Activated CD8-positive, alpha-beta memory T cell treated with anti-CD3 and anti-CD28 coated beads for 4 hours (primary cell): ENCODE measurements around the gene SLC25A29.

Experiments
- DNase-seq, 2 donors: peaks; one replicate each; pipeline ENCODE4 v3.0.0-alpha.2; 2020; ENCODE audit warnings: low read depth in 2 of 2

The SLC25A29 gene

DNA sequence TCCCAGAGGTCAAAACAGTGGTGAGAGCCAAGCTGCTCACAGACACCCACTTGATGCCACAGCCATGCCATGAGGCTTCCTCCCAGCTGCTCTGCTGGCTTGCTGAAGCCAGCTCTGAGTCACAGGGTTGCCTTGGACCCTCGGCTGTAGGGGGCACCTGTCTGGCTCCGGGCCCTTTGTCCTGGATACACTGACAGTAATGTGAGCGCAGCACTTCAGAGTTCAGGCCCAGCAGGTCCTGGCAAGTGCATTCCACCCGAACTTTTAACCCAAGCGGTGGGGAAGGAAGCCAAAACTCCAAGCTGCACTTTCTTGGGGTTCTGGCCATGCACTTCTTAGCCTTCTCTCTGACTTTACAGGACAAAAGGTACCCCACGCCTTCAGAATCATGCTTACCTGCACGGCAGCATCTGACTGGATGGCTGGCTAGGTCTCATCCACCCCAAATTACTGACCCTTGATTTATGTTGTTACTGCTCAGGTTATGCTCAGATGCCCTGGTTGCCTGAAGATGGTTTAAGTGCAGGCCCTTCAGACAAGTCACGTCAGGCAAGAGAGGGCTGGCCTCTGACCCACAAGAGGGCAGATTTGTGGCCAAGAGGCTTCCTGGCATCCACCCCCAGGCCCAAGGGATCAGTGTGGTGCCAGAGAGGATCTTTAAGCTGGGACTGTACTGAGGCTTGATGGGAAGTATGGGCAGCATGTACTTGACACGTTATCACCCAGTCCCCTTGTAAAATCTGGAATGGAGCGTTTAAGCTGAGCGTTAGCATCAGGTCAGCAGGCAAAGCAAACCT is 24.8 kb downstream of the SLC25A29 start:
- no peak for DNase-seq

DNA sequence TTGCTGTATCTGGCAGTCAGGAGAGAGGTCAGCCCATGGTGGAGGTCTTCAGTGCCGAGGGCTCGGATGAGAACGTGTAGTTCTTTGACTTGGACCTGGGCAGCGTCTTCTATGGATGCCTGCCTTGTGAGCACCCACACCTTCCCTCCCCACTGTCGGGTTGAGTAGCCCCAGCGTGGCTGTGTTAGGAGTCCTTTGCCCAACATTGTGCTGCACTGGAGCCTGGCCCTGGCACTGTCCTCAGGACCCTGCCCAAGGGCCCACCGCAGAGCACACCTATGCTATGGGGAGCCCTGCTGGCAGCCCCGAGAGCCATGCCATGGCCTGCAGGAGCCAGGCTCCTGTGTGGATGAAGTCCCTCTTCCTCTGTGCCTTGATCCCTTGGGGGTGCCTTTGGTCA is 26.7 kb downstream of the SLC25A29 start:
- DNase-seq: no peak

DNA sequence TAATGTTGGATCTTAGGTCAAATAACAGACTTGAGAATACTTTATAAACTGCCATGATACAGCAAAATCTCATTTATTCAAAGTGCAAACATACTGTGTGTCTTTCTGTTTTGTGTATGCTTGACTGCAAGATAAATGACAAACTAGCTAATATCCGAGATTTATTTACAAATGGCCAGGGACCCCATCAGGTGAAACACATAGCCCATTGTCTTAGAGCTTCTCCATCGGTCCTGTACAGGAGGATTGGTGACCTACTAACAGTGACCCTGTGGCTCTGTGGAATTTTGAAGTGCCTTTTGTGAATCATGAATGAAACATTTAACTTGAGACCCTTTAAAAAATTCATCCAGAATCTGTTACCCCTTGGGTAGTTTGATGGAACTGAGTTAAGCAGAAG is 27.1 kb downstream of the SLC25A29 start:
- no peak for DNase-seq

DNA sequence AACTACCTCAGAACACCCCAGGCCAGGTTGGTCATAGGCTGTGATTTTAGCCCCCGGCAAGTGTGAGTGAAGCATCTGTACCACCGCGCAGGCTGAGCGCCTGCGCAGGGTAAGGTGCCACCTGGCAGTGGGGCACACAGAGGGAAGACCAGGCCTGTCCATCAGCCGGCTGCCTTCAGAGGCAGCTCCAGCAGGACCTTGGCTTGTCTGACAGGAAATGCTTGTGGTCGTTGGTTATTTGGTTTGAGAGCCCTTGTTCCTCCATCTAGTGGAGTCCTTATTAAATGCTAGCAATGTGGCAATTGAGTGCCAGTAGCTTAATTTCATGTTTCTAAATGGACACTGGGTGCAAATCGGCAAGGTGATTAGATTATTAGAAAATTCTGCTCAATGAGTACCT is 27.5 kb downstream of the SLC25A29 start:
- no peak for DNase-seq

DNA sequence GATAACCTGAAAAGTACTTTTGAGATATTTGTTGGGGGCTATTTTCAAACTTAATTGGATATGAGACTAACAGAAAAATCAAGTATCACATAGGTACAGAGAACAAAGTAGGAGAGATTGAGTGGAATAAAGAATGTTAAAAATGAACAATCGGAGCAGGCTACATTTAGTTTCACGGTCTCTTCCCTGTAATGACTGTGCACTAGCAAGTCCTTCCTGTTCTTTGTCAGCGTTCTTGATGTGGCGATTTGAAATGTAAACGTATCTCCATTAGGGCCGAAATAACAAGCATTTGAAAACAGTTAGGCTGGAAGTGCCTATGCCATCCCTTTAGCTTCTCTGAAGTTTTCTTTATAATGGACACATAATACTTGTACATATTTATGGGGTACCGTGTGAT is 31.0 kb downstream of the SLC25A29 start:
- DNase-seq: no peak

DNA sequence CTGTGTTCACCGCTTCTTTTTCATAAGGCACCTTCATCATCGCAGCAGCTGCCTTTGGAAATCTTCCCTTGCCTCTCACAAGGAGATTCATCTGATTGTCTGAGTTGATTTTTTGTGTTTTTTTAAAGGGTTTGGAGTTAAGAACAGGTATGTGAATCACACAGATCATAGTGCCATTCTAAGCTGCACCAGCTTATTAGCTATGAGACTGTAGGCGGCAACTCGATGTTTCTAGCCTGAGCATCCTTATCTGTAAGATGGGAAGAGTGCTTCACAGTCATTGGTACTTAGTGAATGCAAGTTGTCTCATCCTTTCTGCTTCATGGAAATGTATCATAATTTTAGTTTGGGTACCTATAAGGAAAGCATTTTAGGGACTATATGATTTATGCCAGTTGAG is 32.0 kb downstream of the SLC25A29 start:
- no peak for DNase-seq

DNA sequence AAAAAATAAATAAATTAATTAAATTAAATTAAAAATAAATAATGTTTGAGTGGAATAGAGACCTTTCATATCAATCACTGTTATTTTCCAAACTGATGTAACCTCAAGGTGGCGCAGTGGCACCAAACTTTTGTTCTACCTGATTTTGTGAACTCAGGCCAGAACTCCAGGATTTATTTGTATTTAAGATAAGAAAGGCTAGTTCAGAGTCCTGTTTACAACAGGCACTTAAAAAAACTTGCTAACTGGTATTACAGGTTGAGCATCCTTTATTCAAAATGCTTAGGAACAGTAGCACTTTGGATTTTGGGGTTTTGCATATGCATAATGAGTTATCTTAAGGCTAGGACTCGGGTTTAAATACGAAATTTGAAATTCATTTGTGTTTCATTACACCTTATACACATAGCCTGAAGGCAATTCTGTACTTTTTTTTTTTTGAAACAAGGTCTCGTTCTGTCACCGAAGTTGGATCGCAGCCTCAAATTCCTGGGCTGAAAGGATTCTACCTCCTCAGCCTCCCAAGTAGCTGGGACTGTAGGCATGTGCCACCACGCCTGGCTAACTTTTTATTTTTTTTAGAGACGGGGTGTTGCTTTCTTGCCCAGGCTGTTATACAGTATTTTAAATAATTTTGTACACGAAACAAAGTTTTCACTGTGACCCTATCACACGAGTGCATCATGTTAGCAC is 34.9 kb downstream of the SLC25A29 start:
- DNase-seq: no peak

DNA sequence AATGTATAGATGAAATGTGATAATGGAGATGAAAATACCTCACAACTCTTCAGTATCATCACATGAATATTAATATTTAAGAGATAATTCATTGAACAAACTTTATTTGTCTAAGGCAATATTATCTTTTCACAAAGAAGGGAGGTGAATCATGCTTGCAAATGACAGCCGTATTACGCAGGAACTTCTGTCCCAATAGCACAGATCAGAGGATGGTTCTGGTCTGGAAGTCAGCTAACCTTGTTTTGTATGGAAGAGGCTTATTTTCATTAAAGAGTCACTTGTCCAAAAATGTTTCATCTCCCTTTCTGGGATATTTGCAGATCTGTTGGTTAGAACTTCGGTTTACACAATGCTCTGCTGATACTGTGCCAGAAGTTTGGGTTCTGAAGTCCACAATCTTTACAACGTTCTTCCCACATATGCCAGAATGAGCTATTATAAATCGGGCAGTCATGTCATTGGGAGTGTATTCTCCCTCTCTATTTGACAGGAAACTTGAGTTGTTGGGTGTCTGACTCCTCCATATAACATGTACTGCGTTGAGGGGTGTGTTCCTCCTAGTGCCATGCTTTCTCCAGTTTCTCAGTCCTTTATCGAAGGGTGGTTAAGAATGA is 37.5 kb downstream of the SLC25A29 start:
- no peak for DNase-seq

DNA sequence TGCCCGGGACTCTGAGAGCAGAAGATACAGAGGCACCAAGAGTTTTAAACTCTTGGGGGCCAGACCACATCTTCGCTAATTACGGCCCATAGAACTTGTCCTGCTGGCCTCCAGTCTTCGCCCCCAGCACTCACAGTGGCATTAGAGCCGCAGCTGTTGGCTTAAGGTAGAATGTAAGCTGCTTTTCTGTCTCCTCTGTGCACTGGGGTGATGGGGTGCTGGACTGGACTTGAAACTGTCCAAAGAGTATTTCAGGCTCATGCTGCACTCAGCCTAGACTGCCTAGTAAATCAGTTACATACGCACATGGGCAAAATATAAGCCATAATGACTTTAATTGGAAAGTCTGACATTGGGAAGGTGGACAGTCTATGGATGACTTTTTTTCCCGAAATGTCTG is 38.3 kb downstream of the SLC25A29 start:
- no peak for DNase-seq

DNA sequence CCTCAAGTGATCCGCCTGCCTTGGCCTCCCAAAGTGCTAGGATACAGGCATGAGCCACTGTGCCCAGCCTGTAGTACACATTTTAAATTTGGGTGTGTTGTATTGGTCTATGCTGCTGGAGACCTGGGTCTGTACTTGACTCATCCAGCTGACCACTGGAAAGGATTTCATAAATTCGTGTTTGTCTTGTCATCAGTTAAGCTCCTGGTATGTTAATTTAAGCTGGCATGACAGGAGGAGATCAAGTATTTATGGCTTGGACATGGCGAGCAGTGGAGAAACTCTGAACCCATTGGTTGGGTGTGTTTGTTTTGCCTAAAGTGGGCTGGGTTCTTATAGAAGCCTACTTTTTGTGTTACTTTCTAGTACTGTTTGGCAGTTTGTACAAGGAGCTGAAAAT is 43.1 kb downstream of the SLC25A29 start:
- no peak for DNase-seq

DNA sequence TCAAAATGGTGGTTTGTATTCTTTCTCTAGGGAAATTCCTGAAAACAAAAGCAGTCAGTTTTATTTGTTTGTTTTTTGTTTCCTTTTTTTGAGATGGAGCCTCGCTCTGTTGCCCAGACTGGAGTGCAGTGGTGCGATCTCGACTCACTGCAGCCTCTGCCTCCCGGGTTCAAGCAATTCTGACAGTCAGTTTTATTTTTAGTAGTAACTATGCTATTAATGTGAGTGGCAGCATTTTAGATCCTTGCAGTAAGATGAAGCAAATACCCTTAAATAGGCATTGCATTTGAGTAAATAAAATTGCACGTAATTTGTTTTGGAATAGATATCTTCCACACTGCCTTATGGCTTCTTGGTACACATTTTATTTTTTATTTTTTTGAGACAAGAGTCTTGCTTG is 43.7 kb downstream of the SLC25A29 start:
- DNase-seq: no peak

DNA sequence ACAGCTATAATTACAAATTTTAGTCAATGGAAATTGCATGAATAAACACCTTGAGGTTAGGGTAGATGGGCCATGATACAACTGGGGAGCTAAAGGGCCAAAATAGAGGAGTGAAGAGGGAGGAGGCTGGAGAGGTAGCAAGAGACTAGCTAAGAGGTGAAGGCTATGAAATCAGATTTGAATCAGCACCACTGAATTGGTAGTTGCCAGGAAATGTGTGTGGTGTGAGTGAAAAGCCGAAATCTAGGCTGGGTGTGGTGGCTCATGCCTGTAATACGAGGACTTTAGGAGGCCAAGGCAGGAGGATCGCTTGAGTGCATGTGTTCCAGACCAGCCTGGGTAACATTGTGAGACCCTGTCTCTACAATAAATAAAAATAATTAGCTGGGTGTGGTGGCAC is 44.6 kb downstream of the SLC25A29 start:
- no peak for DNase-seq

DNA sequence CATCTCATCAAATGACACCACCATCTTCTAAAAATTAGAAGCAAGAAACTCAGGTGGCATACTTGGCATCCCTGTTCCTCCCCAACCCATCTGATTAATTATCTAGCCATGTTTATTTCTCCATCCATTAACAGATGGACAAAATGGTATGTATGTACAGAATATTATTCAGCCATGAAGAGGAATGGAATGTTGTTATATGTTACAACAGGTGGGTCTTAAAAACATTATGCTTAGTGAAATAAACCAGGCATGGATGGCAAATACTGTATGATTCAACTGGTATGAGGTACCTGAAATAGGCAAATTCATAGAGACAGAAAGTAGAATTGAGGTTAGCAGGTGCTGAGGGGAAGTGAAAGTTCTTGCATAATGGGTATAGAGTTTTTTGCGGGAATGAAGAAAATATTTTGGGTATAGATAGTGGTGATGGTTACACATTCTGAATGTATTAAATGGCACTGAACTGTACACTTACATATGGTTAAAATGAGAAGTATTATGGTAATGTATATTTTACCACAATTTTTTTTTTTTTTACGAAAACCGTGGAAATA is 49.8 kb downstream of the SLC25A29 start:
- DNase-seq: no peak

DNA sequence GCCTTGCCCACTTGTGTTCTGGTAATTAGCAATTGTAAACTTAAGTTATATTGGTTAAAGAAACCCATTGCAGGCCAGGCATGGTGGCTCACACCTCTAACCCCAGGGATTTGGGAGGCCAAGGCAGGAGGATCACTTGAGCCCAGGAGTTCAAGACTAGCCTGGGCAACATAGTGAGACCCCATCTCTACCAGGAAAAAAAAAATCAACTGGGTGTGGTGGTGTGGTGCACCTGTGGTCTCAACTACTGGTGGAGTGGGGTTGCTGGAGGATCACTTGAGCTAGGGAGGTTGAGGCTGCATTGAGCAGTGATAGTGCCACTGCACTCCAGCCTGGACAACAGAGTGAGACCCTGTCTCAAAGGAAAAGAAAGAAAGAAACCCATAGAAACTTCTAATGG is 53.6 kb downstream of the SLC25A29 start:
- no peak for DNase-seq

DNA sequence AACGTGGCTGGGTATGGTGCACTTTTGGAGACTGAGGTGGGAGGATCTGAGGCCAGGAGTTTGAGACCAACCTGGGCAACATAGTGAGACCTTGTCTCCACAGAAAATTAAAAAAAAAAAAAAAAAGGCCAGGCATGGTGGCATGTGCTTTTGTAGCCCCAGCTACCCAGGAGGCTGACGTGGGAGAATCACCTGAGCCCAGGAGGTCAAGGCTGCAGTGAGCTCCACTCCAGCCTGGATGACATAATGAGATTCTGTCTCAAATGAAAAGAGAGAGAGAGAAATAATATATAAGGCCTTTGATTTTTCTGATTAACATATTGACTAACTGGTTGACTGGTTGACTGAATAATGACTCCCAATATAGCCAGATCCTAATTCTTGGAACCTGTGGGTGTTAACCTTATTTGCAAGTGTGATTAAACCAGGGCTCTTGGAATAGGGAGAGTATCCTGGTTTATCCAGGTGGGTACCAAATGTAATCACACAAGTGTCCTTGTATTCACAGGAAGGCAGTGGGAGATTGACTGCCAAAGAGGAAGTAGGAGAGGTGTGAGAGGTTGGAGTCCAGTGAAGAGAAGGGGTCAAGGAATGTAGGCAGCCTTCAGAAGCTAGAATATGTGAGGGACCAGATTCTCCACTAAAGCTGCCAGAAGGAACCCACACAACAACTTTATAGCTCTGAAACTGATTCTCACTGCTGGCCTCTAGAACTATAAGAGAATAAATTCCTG is 55.3 kb downstream of the SLC25A29 start:
- no peak for DNase-seq

DNA sequence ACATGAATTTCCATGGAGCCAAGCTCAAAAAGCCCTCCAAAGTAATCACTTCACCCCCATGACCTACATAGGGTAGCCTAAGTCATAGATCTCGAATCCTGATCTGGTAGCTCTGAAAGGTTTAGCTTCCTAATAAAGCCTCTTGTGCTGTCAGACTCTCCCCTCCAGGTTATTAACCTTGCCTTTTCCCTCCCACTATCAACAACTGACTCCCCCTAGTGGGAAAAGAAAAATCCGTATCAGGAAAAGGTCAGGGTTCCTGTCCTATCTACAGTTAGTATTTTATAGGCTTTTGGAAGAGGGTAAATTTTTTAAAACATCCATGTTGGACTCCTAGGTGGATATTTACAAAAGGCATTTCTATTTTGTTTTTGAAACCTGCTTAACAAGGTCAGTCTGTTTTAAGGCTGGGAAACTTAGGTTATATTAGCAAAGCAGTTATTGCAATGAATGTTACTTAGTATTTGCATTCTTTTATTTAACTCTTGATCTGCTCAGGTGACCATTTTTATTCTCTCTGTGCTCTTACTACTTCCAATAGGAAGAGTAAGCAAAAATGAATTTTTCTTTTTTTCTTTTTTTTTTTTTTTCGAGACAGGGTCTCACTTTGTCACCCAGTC is 59.3 kb downstream of the SLC25A29 start:
- DNase-seq: no peak

DNA sequence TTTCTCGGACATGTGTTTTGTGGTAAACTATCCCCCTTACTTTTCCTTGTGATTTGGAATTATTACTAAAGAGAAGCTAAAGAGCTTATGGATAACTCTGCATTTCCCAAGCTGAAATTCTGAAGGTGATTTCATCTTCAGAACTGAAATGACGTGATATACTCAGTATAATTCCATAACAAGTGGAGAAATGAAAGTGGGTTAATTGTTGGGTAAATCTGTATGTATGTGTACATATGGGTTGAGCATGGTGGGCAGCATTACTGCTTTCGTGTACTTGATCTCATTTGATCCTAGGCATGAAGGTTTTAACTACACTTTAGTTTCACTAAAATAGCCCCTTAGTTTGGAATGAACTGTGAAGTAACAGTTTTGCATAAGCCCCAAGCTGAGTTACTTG is 63.2 kb downstream of the SLC25A29 start:
- no peak for DNase-seq

DNA sequence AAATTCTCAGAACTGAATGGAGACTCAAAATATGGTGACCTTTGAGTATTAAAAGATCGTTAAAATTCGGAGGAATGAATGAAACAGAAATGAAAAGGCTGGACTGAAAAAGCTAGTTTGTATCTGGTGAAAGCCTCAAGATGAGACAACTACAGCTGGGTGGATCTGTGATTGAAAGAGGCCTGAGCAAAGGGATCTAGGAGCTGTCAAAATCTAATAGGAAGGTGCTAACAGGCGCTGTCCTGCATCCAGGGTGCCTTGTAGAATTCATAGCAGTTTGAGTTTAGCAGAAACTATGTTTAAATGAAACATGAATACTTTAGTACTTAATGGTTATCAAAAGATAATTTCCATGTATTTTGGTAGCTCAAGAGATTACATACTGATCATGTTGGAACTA is 65.0 kb downstream of the SLC25A29 start:
- no peak for DNase-seq
